GM12864 (cell line): Measurements from ENCODE around the gene FNDC5.

ENCODE experiments used
- DNase-seq: peaks from one replicate; pipeline ENCODE4 v3.0.0-alpha.2; 2011; ENCODE audit warnings: low read depth
- H3K4me3 ChIP-seq: 2 replicates; pipeline ENCODE4 v1.5.1; 2011; ENCODE audit warnings: mild to moderate bottlenecking, low read depth, low read length, control low read depth
- TF ChIP-seq, protein P1 (sequence below): IDR thresholded peaks from 2 replicates; pipeline ENCODE4 v1.5.1; 2011; ENCODE audit warnings: low read depth, mild to moderate bottlenecking, moderate library complexity, low read length, control low read depth, inconsistent platforms; ENCODE audit errors: missing control alignments

The FNDC5 gene

DNA sequence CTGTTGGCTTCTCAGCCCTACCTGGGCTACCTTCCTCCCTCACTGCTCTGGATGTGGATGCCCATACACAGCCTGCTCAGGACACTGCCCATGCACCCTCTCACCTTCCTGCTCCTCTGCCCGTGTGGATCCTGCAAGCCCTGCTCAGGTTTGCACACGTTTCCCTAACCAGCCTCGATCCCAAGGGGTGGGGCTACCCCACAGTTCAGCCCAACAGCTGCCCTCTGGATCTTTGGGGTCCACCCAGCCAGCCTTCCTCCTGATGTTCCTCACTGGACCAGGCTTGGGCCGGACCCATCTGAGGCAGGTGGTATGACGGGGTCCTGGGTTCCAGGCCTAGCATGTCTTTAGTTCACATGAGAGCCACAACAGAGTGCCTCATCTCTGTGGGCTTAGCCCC lies 25.7 kb upstream of the FNDC5 start:
- H3K4me3 ChIP-seq: no peak overlapping the region
- TF ChIP-seq, protein P1, sequence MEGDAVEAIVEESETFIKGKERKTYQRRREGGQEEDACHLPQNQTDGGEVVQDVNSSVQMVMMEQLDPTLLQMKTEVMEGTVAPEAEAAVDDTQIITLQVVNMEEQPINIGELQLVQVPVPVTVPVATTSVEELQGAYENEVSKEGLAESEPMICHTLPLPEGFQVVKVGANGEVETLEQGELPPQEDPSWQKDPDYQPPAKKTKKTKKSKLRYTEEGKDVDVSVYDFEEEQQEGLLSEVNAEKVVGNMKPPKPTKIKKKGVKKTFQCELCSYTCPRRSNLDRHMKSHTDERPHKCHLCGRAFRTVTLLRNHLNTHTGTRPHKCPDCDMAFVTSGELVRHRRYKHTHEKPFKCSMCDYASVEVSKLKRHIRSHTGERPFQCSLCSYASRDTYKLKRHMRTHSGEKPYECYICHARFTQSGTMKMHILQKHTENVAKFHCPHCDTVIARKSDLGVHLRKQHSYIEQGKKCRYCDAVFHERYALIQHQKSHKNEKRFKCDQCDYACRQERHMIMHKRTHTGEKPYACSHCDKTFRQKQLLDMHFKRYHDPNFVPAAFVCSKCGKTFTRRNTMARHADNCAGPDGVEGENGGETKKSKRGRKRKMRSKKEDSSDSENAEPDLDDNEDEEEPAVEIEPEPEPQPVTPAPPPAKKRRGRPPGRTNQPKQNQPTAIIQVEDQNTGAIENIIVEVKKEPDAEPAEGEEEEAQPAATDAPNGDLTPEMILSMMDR: no peak

DNA sequence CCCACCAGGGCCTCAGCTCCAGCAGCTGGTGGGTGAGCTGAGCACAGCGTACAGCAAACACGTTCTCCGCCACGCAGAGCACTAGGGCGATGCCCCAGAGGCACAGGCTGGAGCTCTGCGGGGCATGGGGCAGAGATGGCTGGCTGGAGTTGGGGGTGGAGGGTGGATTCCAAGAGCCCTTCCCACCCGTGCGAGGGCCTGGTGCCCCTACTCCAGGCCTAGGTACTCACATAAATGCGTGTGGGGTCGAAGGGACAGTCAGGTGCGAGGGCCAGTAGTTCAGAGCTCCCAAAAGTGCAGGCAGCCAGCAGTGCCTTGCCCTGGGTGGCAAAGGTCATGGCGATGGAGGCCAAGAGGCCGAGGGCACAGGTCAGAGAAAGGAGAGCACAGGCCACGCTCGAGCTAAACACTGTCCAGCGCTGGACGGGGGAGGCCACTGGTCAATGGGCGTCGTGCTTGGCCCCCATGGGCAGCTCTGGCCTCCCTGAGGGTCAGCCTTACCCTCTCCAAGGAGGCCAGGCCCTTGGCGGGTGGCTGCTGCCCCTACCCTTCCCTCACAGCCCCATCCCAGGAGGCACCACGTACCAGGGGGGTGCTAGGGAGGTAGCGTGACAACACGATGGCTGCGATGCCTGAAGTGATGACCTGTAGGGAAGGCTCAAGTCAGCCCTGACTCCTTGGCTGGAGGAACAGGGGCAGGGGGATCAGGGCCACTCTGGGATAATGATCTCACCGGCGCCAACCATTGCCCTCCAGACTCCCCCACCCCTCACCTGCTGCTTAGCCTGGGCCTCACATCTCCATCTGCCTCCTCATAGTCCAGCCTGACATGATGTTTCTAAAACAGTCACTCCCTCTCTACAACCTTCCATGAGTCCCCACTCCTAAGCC lies 24.9 kb upstream of the FNDC5 start:
- no peak overlapping the region for H3K4me3 ChIP-seq
- DNase-seq: no peak
- TF ChIP-seq, protein P1: no peak

More for the DNA sequence above, 25.7 kb upstream of the FNDC5 start:
- DNase-seq: no peak

DNA sequence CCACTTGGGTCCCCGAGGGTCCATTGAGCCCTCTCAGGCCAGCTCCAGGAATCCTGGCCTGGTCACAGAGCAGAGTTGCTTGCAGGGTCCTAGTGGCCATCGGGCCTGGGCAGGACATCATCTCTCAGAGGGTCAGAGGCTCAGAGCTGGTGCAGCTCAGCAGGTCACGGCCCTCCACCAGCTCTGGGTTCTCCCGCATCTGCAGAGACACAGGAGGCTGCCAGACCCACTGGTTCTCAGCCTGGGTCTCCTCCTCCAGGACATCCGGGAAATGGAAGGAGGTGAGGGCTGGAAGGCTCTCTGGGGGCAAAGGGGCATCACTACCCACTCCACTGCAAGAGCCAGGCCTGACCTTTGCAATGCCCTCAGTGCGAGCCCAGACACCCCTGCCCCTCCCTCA lies 24.0 kb upstream of the FNDC5 start:
- no peak overlapping the region for H3K4me3 ChIP-seq
- TF ChIP-seq, protein P1: no peak
- DNase-seq: no peak

DNA sequence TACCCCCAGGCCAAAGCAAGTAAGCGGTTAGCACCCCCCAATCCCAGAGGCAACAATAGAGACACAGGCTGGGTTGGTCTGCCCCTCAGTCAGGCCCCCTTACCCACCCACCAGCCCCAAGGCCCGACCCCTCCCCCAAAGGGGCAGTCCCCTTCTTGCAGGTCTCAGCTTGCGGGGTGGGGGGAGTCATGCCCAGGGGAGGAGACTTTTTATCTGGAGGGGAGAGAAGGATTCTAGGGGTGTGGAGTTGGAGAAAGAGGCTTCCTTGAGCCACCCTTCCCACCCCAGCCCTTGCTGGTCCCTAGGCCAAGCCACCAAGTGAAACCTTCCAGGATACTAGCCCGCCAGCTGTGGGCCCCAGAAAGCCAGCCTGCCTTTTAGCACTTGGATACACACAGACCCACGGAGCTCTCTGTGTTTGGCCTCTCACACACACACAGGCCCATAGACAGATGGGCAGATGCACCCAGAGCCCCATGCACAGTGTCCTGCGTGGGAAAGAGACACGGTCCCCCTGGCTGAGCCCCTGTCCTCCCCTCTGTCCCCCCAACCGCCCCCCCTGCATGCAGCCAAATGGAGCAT lies 23.4 kb upstream of the FNDC5 start:
- TF ChIP-seq, protein P1: no peak
- DNase-seq: no peak
- H3K4me3 ChIP-seq: no peak overlapping the region

DNA sequence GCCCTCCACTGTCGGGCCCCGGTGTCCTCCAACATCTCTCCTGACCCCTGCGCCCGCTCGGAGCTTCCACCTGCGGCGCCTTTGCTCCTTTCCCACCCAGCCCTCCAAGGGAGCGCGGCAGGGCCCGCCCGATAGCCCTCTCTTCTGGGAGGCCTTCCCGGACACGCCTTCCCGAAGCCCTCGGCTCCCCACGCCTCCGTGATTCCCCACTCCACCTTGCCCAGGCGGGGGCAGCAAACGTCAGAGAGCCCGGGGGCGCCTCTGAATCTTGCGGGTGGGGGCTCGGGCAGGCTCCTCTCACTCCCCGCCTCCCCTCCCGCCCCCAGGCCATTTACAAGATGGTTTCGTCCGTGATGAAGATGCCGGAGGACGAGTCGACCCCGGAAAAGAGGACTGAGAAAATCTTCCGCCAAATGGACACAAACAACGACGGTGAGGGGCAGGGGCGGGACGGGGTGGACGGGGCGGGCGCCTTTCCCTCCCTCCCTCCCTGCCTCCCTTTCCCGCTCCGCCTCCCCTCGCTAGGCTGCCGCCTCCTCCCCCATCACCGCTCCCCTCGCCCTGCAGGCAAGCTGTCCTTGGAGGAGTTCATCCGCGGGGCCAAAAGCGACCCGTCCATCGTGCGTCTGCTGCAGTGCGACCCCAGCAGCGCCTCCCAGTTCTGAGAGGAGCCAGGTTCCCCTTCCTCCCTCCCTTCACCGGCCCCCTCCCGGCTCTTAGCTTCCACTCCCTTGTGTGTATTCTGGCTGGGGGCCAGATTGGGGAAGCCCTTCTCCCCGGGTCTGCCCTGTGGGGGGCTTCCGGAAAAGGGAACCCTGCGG lies 22.7 kb upstream of the FNDC5 start:
- no peak overlapping the region for H3K4me3 ChIP-seq
- DNase-seq: no peak
- TF ChIP-seq, protein P1: no peak

DNA sequence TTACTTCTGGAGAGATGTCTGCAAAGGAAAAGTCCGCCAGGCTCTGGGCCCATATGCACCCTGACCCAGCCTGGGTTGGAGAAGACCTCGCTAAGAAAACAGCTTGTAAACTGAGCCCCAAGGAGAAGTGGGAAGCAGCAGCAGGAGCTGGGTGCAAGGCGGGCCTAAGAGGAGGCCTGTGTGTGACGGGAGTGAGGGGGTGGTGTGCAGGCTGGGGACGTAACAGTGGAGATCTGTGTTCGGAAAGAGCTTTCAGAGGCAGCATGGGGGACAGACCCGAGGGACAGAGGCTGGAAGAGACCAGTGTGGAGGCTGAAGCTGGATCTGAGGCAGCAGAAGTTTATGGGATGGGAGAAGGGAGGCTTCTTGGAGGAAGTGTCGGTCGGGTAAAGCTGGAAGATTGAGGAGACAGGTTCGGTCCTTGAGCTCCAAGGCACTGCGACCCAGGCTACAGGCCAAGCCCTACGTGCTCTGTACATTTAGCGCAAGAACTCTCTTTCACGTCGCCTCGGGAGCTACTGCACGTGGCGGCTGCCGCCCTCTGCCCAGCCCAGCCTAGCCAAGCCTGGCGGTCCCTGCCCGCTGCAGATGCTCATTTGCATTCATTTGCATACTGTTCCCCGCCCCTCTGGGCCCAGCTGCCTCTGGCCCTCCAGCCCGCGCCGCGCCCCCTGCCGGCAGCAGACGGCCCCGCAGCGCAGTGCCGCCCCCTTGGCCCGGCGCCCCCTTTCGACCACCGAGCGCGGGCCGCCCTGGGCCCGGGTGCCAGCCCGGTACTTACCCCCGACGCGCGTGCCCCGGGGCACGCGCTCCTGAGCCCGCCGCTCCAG lies 21.9 kb upstream of the FNDC5 start:
- TF ChIP-seq, protein P1: peak; percentile 55
- no peak overlapping the region for H3K4me3 ChIP-seq
- DNase-seq: no peak
